WTC11 (cell line): Measurements from ENCODE around the gene PIP4K2A. TPM values are rescaled to one million over a fixed set of nuclear protein-coding genes. Genes with fewer than 3 reads are reported as not detected.

Source experiments
- ATAC-seq: fragments of 200-7000 bp; cut with Tn5 transposase; 2 replicates; pipeline ENCODE4 v1.10.0; 2021; ENCODE audit warnings: mild to moderate bottlenecking, moderate library complexity
- CTCF ChIA-PET: fragments of 300-600 bp; sonication (Branson Sonifier 250); formaldehyde crosslinking; loops from one replicate; lab custom pipeline; 2021; ENCODE audit warnings: antibody characterized with exemption; lab: Charles Lee
- POLR2A ChIA-PET: fragments of 350-600 bp; sonication (Branson Sonifier 250); formaldehyde crosslinking; loops from one replicate; lab custom pipeline; 2021; ENCODE audit warnings: antibody characterized with exemption; lab: Charles Lee
- DNase-seq: peaks from one replicate; pipeline ENCODE4 v3.0.0; 2021; ENCODE audit warnings: low spot score
- H3K27ac Mint-ChIP-seq: 2 replicates; pipeline ENCODE4 v1.8.0; 2021; ENCODE audit warnings: mixed read lengths
- H3K27me3 Mint-ChIP-seq: 2 replicates; pipeline ENCODE4 v1.8.0; 2021; ENCODE audit warnings: low read depth, mild to moderate bottlenecking, moderate library complexity, mixed read lengths
- H3K36me3 Mint-ChIP-seq: 2 replicates; pipeline ENCODE4 v1.8.0; 2021; ENCODE audit warnings: mixed read lengths
- H3K4me1 Mint-ChIP-seq: 2 replicates; pipeline ENCODE4 v1.8.0; 2022; ENCODE audit warnings: mixed read lengths
- H3K4me3 Mint-ChIP-seq: 2 replicates; pipeline ENCODE4 v1.8.0; 2021; ENCODE audit warnings: mild to moderate bottlenecking, moderate library complexity, mixed read lengths
- H3K9me3 Mint-ChIP-seq: 2 replicates; pipeline ENCODE4 v1.8.0; 2021; ENCODE audit warnings: mixed read lengths
- AR ChIP-seq: fragments of 250-450 bp; sonication (Bioruptor Pico); IDR thresholded peaks from 2 replicates; pipeline ENCODE4 v1.9.0; 2021; ENCODE audit warnings: mild to moderate bottlenecking
- CDX4 ChIP-seq: fragments of 250-450 bp; sonication (Bioruptor Pico); IDR thresholded peaks from 2 replicates; pipeline ENCODE4 v1.9.0; 2021; ENCODE audit warnings: moderate library complexity, mild to moderate bottlenecking, inconsistent platforms, borderline replicate concordance
- ERG ChIP-seq: fragments of 250-450 bp; sonication (Bioruptor Pico); IDR thresholded peaks from 2 replicates; pipeline ENCODE4 v1.8.0; 2021; ENCODE audit warnings: mild to moderate bottlenecking
- FOXP4 ChIP-seq: sonication (generic); formaldehyde crosslinking; IDR thresholded peaks from 2 replicates; pipeline ENCODE4 v1.8.0; 2022; ENCODE audit warnings: mild to moderate bottlenecking, missing genetic modification reagents
- MYBL2 ChIP-seq: sonication (generic); formaldehyde crosslinking; IDR thresholded peaks from 2 replicates; pipeline ENCODE4 v1.8.1; 2023; ENCODE audit warnings: mild to moderate bottlenecking, moderate library complexity, missing genetic modification reagents
- SP1 ChIP-seq: sonication (generic); formaldehyde crosslinking; conservative IDR thresholded peaks from 2 replicates; pipeline ENCODE4 v1.8.1; 2022; ENCODE audit warnings: missing genetic modification reagents
- ZNF121 ChIP-seq: sonication (generic); formaldehyde crosslinking; IDR thresholded peaks from 2 replicates; pipeline ENCODE4 v1.8.0; 2023; ENCODE audit warnings: missing genetic modification reagents
- ZNF263 ChIP-seq: sonication (generic); formaldehyde crosslinking; IDR thresholded peaks from 2 replicates; pipeline ENCODE4 v1.8.1; 2022; ENCODE audit warnings: low read depth, mild to moderate bottlenecking, moderate library complexity, missing genetic modification reagents
- ZNF512 ChIP-seq: sonication (generic); formaldehyde crosslinking; IDR thresholded peaks from 2 replicates; pipeline ENCODE4 v1.8.1; 2022; ENCODE audit warnings: missing genetic modification reagents, borderline replicate concordance
- ZSCAN18 ChIP-seq: fragments of 250-450 bp; sonication (Bioruptor Pico); IDR thresholded peaks from 2 replicates; pipeline ENCODE4 v2.1.2; 2022; ENCODE audit warnings: mild to moderate bottlenecking, moderate library complexity
- total RNA-seq: library from RNA; stranded (reverse); gene quantifications from 3 replicates; pipeline ENCODE4 v1.2.3, GENCODE V29; 2021

Gene PIP4K2A
- total RNA-seq, 1 experiment from 2014 or later = 47.5 TPM

- no peak for TF ChIP-seq ERG (CRISPR knock-in tag)
Measured at GRCh38 chr10:22630234-22631174, 83.9 kb downstream of the PIP4K2A start (continued).

- no peak for ATAC-seq
Measured at GRCh38 chr10:22629852-22630233, 84.5 kb downstream of the PIP4K2A start.

More at GRCh38 chr10:22629852-22630233, 84.5 kb downstream of the PIP4K2A start:
- ChIA-PET CTCF (interaction anchor here (1.3 kb wide), 1 partner anchor 12 kb away, joined by 3 read pairs; no protein-coding TSS in a partner anchor), POLR2A (interaction anchor here (0.6 to 0.7 kb wide), 2 partner anchors 29 to 48 kb away, joined by 3 to 4 read pairs; no protein-coding TSS in a partner anchor)
- H3K4me3 Mint-ChIP-seq = no peak overlapping the region
- H3K27me3 Mint-ChIP-seq = no peaks in the 10 kb centered on the region
- peaks cover 72% of the 10 kb centered on the region for H3K4me1 Mint-ChIP-seq
- no peak overlapping the region for H3K27ac Mint-ChIP-seq
- TF ChIP-seq SP1 (CRISPR knock-in tag) (no peak), MYBL2 (CRISPR knock-in tag) (no peak), CDX4 (CRISPR knock-in tag) (no peak), ZNF512 (CRISPR knock-in tag) (no peak), AR (CRISPR knock-in tag) (no peak), ZNF263 (CRISPR knock-in tag) (no peak), ZNF121 (CRISPR knock-in tag) (no peak), FOXP4 (no peak), ZSCAN18 (CRISPR knock-in tag) (no peak)
- TF ChIP-seq, all 79 proteins: peak for 0
- Mint-ChIP-seq H3K9me3 (no peaks in the 10 kb centered on the region), H3K36me3 (no peaks in the 10 kb centered on the region)
- DNase-seq = no peak
